K562 (cell line): ENCODE data around the gene TVP23A. TPM values are rescaled to one million over a fixed set of nuclear protein-coding genes. Genes with fewer than 3 reads are reported as not detected.

Source experiments
- ATAC-seq: fragments of 200-7000 bp; cut with Tn5 transposase; 3 replicates; pipeline ENCODE4 v1.9.1; 2020; ENCODE audit warnings: moderate library complexity
- BruUV-seq: library from RNA; stranded (reverse); fragments of 400-500 nt; replicated peaks from 2 replicates; lab custom pipeline; 2021; lab: Mats Ljungman, UMichigan
- CTCF ChIA-PET: fragments of 300-600 bp; formaldehyde crosslinking; extraction: SDS; loops from one replicate; lab custom pipeline; 2021; ENCODE audit warnings: low intra/inter-chr PET ratio; lab: Yijun Ruan, JAX
- POLR2A ChIA-PET: fragments of 300-600, 350-650 bp; sonication (Branson Sonifier 250); formaldehyde crosslinking; extraction: SDS; loops from one replicate; lab custom pipeline; 2021; ENCODE audit warnings: antibody characterized with exemption, inconsistent platforms; lab: Yijun Ruan, JAX
- DNase-seq, 4 experiments: peaks; one replicate each; pipeline versions ENCODE4 v3.0.0 to v3.0.0-alpha.2; 2011 to 2018; ENCODE audit warnings: low spot score in 3 of 4, mixed read lengths in 3 of 4; ENCODE audit errors: extremely low read depth in 1 of 4
- FAIRE-seq: peaks from 2 replicates; lab custom pipeline; 2011; peaks lifted over from hg19 to GRCh38; lab: Jason Lieb, UNC
- H2AFZ ChIP-seq: 2 replicates; pipeline ENCODE4 v1.6.0; 2011; ENCODE audit warnings: low read depth, low read length, control low read depth, inconsistent platforms
- H3K27ac ChIP-seq: fragments of 200-600 bp; 3 replicates; pipeline ENCODE4 v1.8.0; 2011; ENCODE audit warnings: low read depth, mild to moderate bottlenecking, control low read depth, inconsistent platforms, low read length, moderate library complexity, mixed read lengths; ENCODE audit errors: extremely low read depth
- H3K27me3 ChIP-seq, 2 experiments: fragments of 300-600 bp in 1 of 2; 2 replicates in 1 of 2; 3 replicates in 1 of 2; pipeline versions ENCODE4 v1.6.0 to v1.8.0; 2011; ENCODE audit warnings: inconsistent platforms in 2 of 2, low read length in 2 of 2, mild to moderate bottlenecking in 1 of 2, mixed read lengths in 1 of 2, moderate library complexity in 1 of 2; ENCODE audit not compliant: control insufficient read depth in 2 of 2, insufficient read depth in 2 of 2
- H3K36me3 ChIP-seq: fragments of 300-600 bp; 3 replicates; pipeline ENCODE4 v1.8.0; 2011; ENCODE audit warnings: mild to moderate bottlenecking, low read length, inconsistent platforms; ENCODE audit not compliant: control insufficient read depth, insufficient read depth
- H3K4me1 ChIP-seq, 2 experiments: fragments of 200-600 bp in 1 of 2; replicated peaks in 1 of 2; 2 replicates in 1 of 2; 3 replicates in 1 of 2; pipeline versions ENCODE4 v1.5.1 to v1.8.0; 2011; ENCODE audit warnings: inconsistent platforms in 2 of 2, low read length in 2 of 2, mild to moderate bottlenecking in 1 of 2, mixed read lengths in 1 of 2, moderate library complexity in 1 of 2; ENCODE audit not compliant: control insufficient read depth in 2 of 2, insufficient read depth in 2 of 2
- H3K4me2 ChIP-seq: 2 replicates; pipeline ENCODE4 v1.6.1; 2011; ENCODE audit warnings: low read length, control low read depth, inconsistent platforms, mixed read lengths; ENCODE audit not compliant: insufficient read depth
- H3K4me3 ChIP-seq: fragments of 200-600 bp; sonication (generic), shearing (Covaris generic); 2 replicates; pipeline ENCODE4 v1.5.1; 2016; ENCODE audit warnings: control low read depth, inconsistent platforms
- H3K79me2 ChIP-seq: fragments of 200-600 bp; 3 replicates; pipeline ENCODE4 v1.8.0; 2011; ENCODE audit warnings: low read length, inconsistent platforms; ENCODE audit not compliant: control insufficient read depth, insufficient read depth
- H3K9ac ChIP-seq, 2 experiments: 2 replicates each; pipeline versions ENCODE4 v1.6.0 to v1.6.1; 2011; ENCODE audit warnings: low read depth in 2 of 2, low read length in 2 of 2, control low read depth in 1 of 2, inconsistent platforms in 1 of 2, mild to moderate bottlenecking in 1 of 2, mixed read lengths in 1 of 2; ENCODE audit not compliant: insufficient read depth in 1 of 2
- H3K9me1 ChIP-seq: one replicate; pipeline ENCODE4 v1.6.0; 2011; ENCODE audit warnings: inconsistent platforms, mild to moderate bottlenecking, low read length, moderate library complexity; ENCODE audit not compliant: control insufficient read depth, insufficient read depth
- H3K9me3 ChIP-seq: replicated peaks from 2 replicates; pipeline ENCODE4 v1.5.1; 2011; ENCODE audit warnings: low read depth, low read length, inconsistent platforms; ENCODE audit not compliant: control insufficient read depth, insufficient read depth
- H4K20me1 ChIP-seq: replicated peaks from 2 replicates; pipeline ENCODE4 v1.6.1; 2011; ENCODE audit warnings: low read length, inconsistent platforms, mixed read lengths; ENCODE audit not compliant: control insufficient read depth, insufficient read depth
- CBX5 ChIP-seq: IDR thresholded peaks from 2 replicates; pipeline ENCODE4 v1.6.1; 2014; ENCODE audit warnings: low read depth, borderline replicate concordance
- ERF ChIP-seq: fragments of 450-650 bp; formaldehyde crosslinking; IDR thresholded peaks from 2 replicates; pipeline ENCODE4 v1.4.0; 2020; ENCODE audit warnings: mild to moderate bottlenecking, mixed read lengths
- IRF2 ChIP-seq: sonication (generic); formaldehyde crosslinking; IDR thresholded peaks from 2 replicates; pipeline ENCODE4 v1.8.1; 2022; ENCODE audit warnings: mild to moderate bottlenecking, missing genetic modification reagents
- WGBS: fragments of 100-300 bp; shearing (Covaris generic); methylation state at CpG from one replicate; pipeline ENCODE4 v1.1.6; 2016; ENCODE audit warnings: low coverage, mixed read lengths; ENCODE audit not compliant: insufficient coverage; ENCODE audit errors: missing lambda C conversion rate; 5-methylcytosine and 5-hydroxymethylcytosine counted together
- in situ Hi-C: fragments of 300-500 bp; cut with MboI; formaldehyde crosslinking; loops from 4 replicates; pipeline ENCODE4 v1.15.0; 2018; ENCODE audit warnings: inconsistent platforms, mixed read lengths
- intact Hi-C: fragments of 100-400 bp; cut with micrococcal nuclease; formaldehyde crosslinking; loops from 2 replicates; pipeline ENCODE4 v1.14.2; 2022
- polyA plus RNA-seq, 8 experiments: library from polyadenylated mRNA; depleted of rRNA in 4 of 8; stranded (reverse) in 5 of 8; unstranded in 3 of 8; fragments of >200 nt; fragmentation: Nextera tagmentation in 2 of 8; fragmentation: Illumina TruSeq in 1 of 8; extraction: Ambion mirVana in 2 of 8; extraction: Trizol in 1 of 8; gene quantifications; 2 replicates each; pipeline versions ENCODE4 v1.2.1 to v1.2.3, GENCODE V29; 2011 to 2014; ENCODE audit warnings: inconsistent platforms in 1 of 8, missing spikeins in 1 of 8
- total RNA-seq, 7 experiments: library from RNA; depleted of rRNA in 6 of 7; stranded (reverse); fragments of >200 nt in 6 of 7; fragmentation: Illumina TruSeq in 2 of 7; extraction: Trizol in 2 of 7; gene quantifications; 2 replicates each; pipeline versions ENCODE4 v1.2.1 to v1.2.3, GENCODE V29; 2011 to 2021; ENCODE audit warnings: low replicate concordance in 1 of 7
- TF ChIP-seq, protein P1 (sequence below): sonication (generic); formaldehyde crosslinking; IDR thresholded peaks from 2 replicates; pipeline ENCODE4 v1.8.0; 2022; ENCODE audit warnings: mild to moderate bottlenecking, low read depth, missing genetic modification reagents
- TF ChIP-seq, protein P2 (sequence below): fragments of 450-650 bp; formaldehyde crosslinking; IDR thresholded peaks from 2 replicates; pipeline ENCODE4 v1.4.0; 2022; ENCODE audit warnings: missing genetic modification characterization
- TF ChIP-seq, protein P3 (sequence below): sonication (generic); formaldehyde crosslinking; IDR thresholded peaks from 2 replicates; pipeline ENCODE4 v1.8.0; 2022; ENCODE audit warnings: mild to moderate bottlenecking, missing genetic modification reagents
- TF ChIP-seq, protein P4 (sequence below): fragments of 250-450 bp; sonication (Bioruptor Pico); IDR thresholded peaks from 2 replicates; pipeline ENCODE4 v1.8.0; 2022; ENCODE audit warnings: inconsistent platforms, mild to moderate bottlenecking, moderate library complexity, borderline replicate concordance

Gene TVP23A
- total and polyA plus RNA-seq, 9 of the 15 experiments (the other 6 are each of a cell fraction or from before 2014, with no cell fraction given) = 0.04 to 0.77 (median 0.10) TPM; not detected in 3

DNA sequence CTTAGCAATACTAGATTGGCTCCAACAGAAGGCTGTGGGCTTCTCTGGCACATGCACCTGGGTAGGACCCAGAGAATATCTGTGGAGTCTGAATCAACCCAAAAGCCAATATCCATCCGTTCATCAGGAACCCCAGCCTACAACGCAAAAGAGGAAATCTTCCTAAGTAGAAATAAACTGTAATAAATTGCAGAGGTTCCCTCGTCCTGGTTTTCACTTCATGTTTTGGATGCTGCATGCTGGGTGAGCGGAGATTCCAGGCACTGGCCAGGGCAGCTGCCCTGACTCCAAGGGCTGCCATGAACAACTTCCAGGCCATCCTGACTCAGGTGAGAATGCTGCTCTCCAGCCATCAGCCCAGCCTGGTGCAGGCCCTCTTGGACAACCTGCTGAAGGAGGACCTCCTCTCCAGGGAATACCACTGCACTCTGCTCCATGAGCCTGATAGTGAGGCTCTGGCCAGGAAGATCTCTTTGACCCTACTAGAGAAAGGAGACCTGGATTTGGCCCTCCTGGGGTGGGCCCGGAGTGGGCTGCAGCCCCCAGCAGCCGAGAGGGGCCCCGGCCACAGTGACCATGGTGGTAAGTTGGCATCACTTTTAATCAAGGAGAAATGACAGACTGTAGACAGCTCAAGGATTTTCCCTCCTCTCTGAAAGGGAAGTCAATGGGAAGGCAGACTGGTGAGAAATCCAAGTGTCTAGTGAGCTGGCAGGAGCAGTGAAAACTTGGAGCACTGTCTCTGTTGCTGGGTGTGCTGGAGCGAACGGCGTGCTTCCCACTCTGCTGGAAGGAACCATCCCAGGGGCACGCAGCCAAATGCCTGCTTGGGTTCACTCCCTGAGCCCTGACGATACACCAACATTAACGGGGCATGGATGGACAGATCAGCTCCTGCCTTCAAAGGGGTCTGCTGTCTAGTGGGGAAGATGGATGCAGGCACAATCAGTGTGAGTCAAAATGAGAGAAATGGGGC, 47.7 kb upstream of the TVP23A start:
- no peak for ATAC-seq
- POLR2A ChIA-PET = interaction anchor here (0.6 kb wide), 1 partner anchor 11 kb away, joined by 4 read pairs; no protein-coding TSS in a partner anchor
- Histone ChIP-seq H4K20me1 (peaks cover 6% of the 10 kb centered on the region; the same call in 1 of the 2 replicates), H3K4me3 (no peak overlapping the region), H3K9me3 (no peaks in the 10 kb centered on the region), H3K27ac (no peak overlapping the region), H2AFZ (no peak overlapping the region), H3K4me2 (no peak overlapping the region), H3K9me1 (peaks cover 3% of the 10 kb centered on the region), H3K9ac (peak overlapping the region in 1 of 2 experiments; percentile 45; a peak in 1 of 4 replicates), H3K79me2 (no peaks in the 10 kb centered on the region), H3K36me3 (no peaks in the 10 kb centered on the region)
- intact Hi-C loops = no loop called here
- DNase-seq = no peak
- CTCF ChIA-PET = no interaction called here
- under 1% methylated on average over 13 of the region's 13 CpGs for WGBS
- TF ChIP-seq, protein P1, sequence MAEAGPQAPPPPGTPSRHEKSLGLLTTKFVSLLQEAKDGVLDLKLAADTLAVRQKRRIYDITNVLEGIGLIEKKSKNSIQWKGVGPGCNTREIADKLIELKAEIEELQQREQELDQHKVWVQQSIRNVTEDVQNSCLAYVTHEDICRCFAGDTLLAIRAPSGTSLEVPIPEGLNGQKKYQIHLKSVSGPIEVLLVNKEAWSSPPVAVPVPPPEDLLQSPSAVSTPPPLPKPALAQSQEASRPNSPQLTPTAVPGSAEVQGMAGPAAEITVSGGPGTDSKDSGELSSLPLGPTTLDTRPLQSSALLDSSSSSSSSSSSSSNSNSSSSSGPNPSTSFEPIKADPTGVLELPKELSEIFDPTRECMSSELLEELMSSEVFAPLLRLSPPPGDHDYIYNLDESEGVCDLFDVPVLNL (CRISPR knock-in tag) = no peak
- TF ChIP-seq, protein P2, sequence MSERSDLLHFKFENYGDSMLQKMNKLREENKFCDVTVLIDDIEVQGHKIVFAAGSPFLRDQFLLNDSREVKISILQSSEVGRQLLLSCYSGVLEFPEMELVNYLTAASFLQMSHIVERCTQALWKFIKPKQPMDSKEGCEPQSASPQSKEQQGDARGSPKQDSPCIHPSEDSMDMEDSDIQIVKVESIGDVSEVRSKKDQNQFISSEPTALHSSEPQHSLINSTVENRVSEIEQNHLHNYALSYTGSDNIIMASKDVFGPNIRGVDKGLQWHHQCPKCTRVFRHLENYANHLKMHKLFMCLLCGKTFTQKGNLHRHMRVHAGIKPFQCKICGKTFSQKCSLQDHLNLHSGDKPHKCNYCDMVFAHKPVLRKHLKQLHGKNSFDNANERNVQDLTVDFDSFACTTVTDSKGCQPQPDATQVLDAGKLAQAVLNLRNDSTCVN (CRISPR knock-in tag) = no peak
- TF ChIP-seq IRF2 (CRISPR knock-in tag) (no peak), CBX5 (no peak), ERF (no peak)
- TF ChIP-seq, protein P3, sequence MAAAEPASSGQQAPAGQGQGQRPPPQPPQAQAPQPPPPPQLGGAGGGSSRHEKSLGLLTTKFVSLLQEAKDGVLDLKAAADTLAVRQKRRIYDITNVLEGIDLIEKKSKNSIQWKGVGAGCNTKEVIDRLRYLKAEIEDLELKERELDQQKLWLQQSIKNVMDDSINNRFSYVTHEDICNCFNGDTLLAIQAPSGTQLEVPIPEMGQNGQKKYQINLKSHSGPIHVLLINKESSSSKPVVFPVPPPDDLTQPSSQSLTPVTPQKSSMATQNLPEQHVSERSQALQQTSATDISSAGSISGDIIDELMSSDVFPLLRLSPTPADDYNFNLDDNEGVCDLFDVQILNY (CRISPR knock-in tag) = no peak
- TF ChIP-seq, protein P4, sequence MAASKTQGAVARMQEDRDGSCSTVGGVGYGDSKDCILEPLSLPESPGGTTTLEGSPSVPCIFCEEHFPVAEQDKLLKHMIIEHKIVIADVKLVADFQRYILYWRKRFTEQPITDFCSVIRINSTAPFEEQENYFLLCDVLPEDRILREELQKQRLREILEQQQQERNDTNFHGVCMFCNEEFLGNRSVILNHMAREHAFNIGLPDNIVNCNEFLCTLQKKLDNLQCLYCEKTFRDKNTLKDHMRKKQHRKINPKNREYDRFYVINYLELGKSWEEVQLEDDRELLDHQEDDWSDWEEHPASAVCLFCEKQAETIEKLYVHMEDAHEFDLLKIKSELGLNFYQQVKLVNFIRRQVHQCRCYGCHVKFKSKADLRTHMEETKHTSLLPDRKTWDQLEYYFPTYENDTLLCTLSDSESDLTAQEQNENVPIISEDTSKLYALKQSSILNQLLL = no peak
- TF ChIP-seq, all 486 proteins: peak for 0
- no peak for FAIRE-seq
- Histone ChIP-seq H3K4me1 (no peaks in the 10 kb centered on the region; a peak in 1 of 5 replicates), H3K27me3 (peaks cover 14 to 34% of the 10 kb centered on the region in 2 experiments; a peak in 4 of 5 replicates)
- in situ Hi-C loops = no loop called here
- BruUV-seq = no TSS peak
